OCI-LY7 (cell line): ENCODE measurements around the gene RAPGEF5. TPM values are rescaled to one million over a fixed set of nuclear protein-coding genes. Genes with fewer than 3 reads are reported as not detected.

Source experiments
- BruUV-seq: library from RNA; stranded (reverse); fragments of 400-500 nt; replicated peaks from 2 replicates; lab custom pipeline; 2021; lab: Mats Ljungman, UMichigan
- CTCF ChIA-PET: fragments of 300-600 bp; sonication (Branson Sonifier 250); formaldehyde crosslinking; loops from one replicate; lab custom pipeline; 2022; ENCODE audit warnings: antibody characterized with exemption; ENCODE audit not compliant: unreplicated experiment; lab: Charles Lee
- POLR2A ChIA-PET: fragments of 300-600 bp; sonication (Branson Sonifier 250); formaldehyde crosslinking; loops from one replicate; lab custom pipeline; 2022; ENCODE audit warnings: antibody characterized with exemption; lab: Charles Lee
- DNase-seq: peaks from one replicate; pipeline ENCODE4 v3.0.0-alpha.2; 2015; ENCODE audit warnings: low spot score
- H2AFZ ChIP-seq: fragments of 200-600 bp; sonication (generic), shearing (Covaris generic); 2 replicates; pipeline ENCODE4 v1.6.1; 2014; ENCODE audit warnings: mild to moderate bottlenecking, antibody characterized with exemption, low read length, moderate library complexity
- H3K27ac ChIP-seq: fragments of 200-600 bp; sonication (generic); 2 replicates; pipeline ENCODE4 v1.5.1; 2014; ENCODE audit warnings: mixed run types, low read depth, mild to moderate bottlenecking, moderate library complexity, low read length, inconsistent platforms; ENCODE audit not compliant: poor library complexity, severe bottlenecking
- H3K36me3 ChIP-seq: fragments of 200-600 bp; sonication (generic); 2 replicates; pipeline ENCODE4 v1.6.1; 2014; ENCODE audit warnings: mild to moderate bottlenecking, antibody characterized with exemption, low read length, moderate library complexity, mixed read lengths; ENCODE audit not compliant: insufficient read depth
- H3K4me1 ChIP-seq: fragments of 200-600 bp; sonication (generic); 2 replicates; pipeline ENCODE4 v1.5.1; 2014; ENCODE audit warnings: mild to moderate bottlenecking, low read length; ENCODE audit not compliant: insufficient read depth, poor library complexity, severe bottlenecking
- H3K4me2 ChIP-seq: fragments of 200-600 bp; sonication (generic); 2 replicates; pipeline ENCODE4 v1.6.1; 2014; ENCODE audit warnings: mild to moderate bottlenecking, low read length
- H3K4me3 ChIP-seq: fragments of 200-600 bp; sonication (generic); 2 replicates; pipeline ENCODE4 v1.5.1; 2014; ENCODE audit warnings: mild to moderate bottlenecking, low read depth, low read length; ENCODE audit not compliant: poor library complexity, severe bottlenecking
- H3K79me2 ChIP-seq: fragments of 200-600 bp; sonication (generic); 2 replicates; pipeline ENCODE4 v1.6.1; 2016; ENCODE audit warnings: low read depth, mild to moderate bottlenecking, low read length, moderate library complexity, mixed read lengths; ENCODE audit not compliant: insufficient read depth
- H3K9me2 ChIP-seq: fragments of 200-600 bp; sonication (generic); 2 replicates; pipeline ENCODE4 v1.6.1; 2016; ENCODE audit warnings: mild to moderate bottlenecking, low read length, mixed read lengths; ENCODE audit not compliant: insufficient read depth
- H3K9me3 ChIP-seq: fragments of 200-600 bp; sonication (generic); 2 replicates; pipeline ENCODE4 v1.6.1; 2014; ENCODE audit warnings: mild to moderate bottlenecking, mixed run types, low read length, mixed read lengths
- H4K20me1 ChIP-seq: fragments of 200-600 bp; sonication (generic); 2 replicates; pipeline ENCODE4 v1.6.1; 2014; ENCODE audit warnings: mild to moderate bottlenecking, antibody characterized with exemption, low read length, moderate library complexity, mixed read lengths; ENCODE audit not compliant: insufficient read depth
- EZH2phosphoT487 ChIP-seq: fragments of 200-600 bp; sonication (generic); IDR thresholded peaks from 2 replicates; pipeline ENCODE4 v1.6.1; 2018; ENCODE audit warnings: low read depth, borderline replicate concordance, mild to moderate bottlenecking, mixed run types, antibody characterized with exemption, low read length, moderate library complexity, mixed read lengths
- intact Hi-C: fragments of 100-400 bp; cut with micrococcal nuclease; formaldehyde crosslinking; loops from one replicate; pipeline ENCODE4 v1.10.0; 2022; ENCODE audit not compliant: unreplicated experiment
- total RNA-seq, 2 experiments: library from RNA; depleted of rRNA in 1 of 2; stranded (reverse); fragments of >200 nt in 1 of 2; shearing (Covaris generic) in 1 of 2; gene quantifications; 2 replicates each; pipeline ENCODE4 v1.2.3, GENCODE V29; 2014 to 2022
- TF ChIP-seq, protein P1 (sequence below): fragments of 200-600 bp; sonication (generic); conservative IDR thresholded peaks from 2 replicates; pipeline ENCODE4 v1.5.1; 2014; ENCODE audit warnings: mild to moderate bottlenecking, antibody characterized with exemption, low read length, moderate library complexity, mixed read lengths

RAPGEF5 gene
- total RNA-seq, 2 experiments from 2014 or later: 114 to 115 TPM

DNA sequence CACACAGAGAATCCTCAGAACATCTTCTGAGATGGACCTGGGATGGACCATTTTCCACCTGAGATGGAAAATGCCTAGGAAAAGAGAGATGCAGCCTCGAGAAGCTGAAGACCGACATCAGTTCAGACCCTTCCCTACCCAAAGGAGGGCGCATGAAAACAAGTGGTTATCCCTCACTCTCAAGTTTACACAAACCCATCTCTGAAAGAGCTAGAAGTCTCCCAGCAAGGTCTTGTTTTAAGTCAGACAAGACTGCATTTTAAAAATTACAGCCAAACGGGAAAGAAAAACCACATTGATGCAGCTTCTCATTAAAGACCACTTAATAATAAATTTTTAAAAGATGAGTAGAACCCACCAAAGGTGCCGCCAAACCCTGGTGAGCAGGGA, 1.3 kb downstream of the RAPGEF5 start:
- H3K27ac ChIP-seq: peak overlapping the region; percentile 72
- DNase-seq: peak; percentile 55
- peak overlapping the region; percentile 1; the same call in 1 of the 2 replicates for H2AFZ ChIP-seq
- peak overlapping the region; percentile 78 for H3K4me2 ChIP-seq
- POLR2A ChIA-PET: interaction anchor here (1.0 to 3.5 kb wide), 17 partner anchors 8 to 90 kb away, joined by 3 to 30 read pairs (median 9); no protein-coding TSS in a partner anchor
- BruUV-seq: TSS peak; percentile 40
- H3K36me3 ChIP-seq: peaks cover 48% of the 10 kb centered on the region
- TF ChIP-seq, protein P1, sequence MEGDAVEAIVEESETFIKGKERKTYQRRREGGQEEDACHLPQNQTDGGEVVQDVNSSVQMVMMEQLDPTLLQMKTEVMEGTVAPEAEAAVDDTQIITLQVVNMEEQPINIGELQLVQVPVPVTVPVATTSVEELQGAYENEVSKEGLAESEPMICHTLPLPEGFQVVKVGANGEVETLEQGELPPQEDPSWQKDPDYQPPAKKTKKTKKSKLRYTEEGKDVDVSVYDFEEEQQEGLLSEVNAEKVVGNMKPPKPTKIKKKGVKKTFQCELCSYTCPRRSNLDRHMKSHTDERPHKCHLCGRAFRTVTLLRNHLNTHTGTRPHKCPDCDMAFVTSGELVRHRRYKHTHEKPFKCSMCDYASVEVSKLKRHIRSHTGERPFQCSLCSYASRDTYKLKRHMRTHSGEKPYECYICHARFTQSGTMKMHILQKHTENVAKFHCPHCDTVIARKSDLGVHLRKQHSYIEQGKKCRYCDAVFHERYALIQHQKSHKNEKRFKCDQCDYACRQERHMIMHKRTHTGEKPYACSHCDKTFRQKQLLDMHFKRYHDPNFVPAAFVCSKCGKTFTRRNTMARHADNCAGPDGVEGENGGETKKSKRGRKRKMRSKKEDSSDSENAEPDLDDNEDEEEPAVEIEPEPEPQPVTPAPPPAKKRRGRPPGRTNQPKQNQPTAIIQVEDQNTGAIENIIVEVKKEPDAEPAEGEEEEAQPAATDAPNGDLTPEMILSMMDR: peak; percentile 58
- TF ChIP-seq EZH2phosphoT487: no peak
- peaks cover 54% of the 10 kb centered on the region for H3K4me1 ChIP-seq
- intact Hi-C loops: loop anchor here (1.0 to 10.0 kb wide), 3 partner anchors 84 to 659 kb away; partner anchors contain the start of gene HYCC1
- CTCF ChIA-PET: interaction anchor here (0.9 to 1.4 kb wide), 6 partner anchors 35 to 97 kb away, joined by 3 to 15 read pairs (median 4); no protein-coding TSS in a partner anchor
- no peaks in the 10 kb centered on the region for H3K9me2 ChIP-seq
- H4K20me1 ChIP-seq: peaks cover 14% of the 10 kb centered on the region; the same call in 1 of the 2 replicates
- H3K79me2 ChIP-seq: peaks cover 58% of the 10 kb centered on the region
- peak overlapping the region; percentile 82 for H3K4me3 ChIP-seq
- peaks cover 10% of the 10 kb centered on the region; the same call in 1 of the 2 replicates for H3K9me3 ChIP-seq

DNA sequence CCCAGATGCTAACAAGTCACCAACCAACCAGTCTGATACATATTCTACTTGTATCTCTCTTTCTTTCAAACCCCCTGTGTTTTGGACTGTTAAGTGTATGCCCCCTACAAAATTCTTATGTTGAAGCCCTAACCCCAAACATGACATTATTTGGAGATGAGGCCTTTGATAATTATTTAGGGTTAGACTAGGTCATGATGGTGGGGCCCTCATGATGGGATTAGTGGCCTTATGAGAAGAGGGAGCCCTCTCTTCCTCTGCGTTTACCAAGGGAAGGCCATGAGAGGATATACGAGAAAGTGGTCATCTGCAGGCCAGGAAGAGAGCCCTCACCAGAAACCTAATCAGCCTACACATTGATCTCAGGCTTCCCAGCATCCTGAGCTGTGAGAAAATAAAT, 2.5 kb downstream of the RAPGEF5 start:
- no TSS peak for BruUV-seq
- peaks cover 10% of the 10 kb centered on the region; the same call in 1 of the 2 replicates for H3K9me3 ChIP-seq
- DNase-seq: no peak
- H3K4me2 ChIP-seq: peak overlapping the region; percentile 78
- peaks cover 70% of the 10 kb centered on the region for H3K79me2 ChIP-seq
- H3K36me3 ChIP-seq: peaks cover 60% of the 10 kb centered on the region
- no peak for TF ChIP-seq EZH2phosphoT487
- TF ChIP-seq, protein P1: no peak
- no peaks in the 10 kb centered on the region for H3K9me2 ChIP-seq
- intact Hi-C loops: loop anchor here (5.0 to 10.0 kb wide), 2 partner anchors 407 to 660 kb away; partner anchors contain the start of genes CDCA7L and HYCC1
- ChIA-PET CTCF (interaction anchor here (0.5 kb wide), 1 partner anchor 9 kb away, joined by 3 read pairs; no protein-coding TSS in a partner anchor), POLR2A (interaction anchor here (0.6 to 3.5 kb wide), 10 partner anchors 9 to 221 kb away, joined by 3 to 30 read pairs (median 10); no protein-coding TSS in a partner anchor)
- peak overlapping the region; percentile 82 for H3K4me3 ChIP-seq
- H2AFZ ChIP-seq: no peak overlapping the region
- H3K27ac ChIP-seq: peak overlapping the region; percentile 72
- H4K20me1 ChIP-seq: peaks cover 20% of the 10 kb centered on the region; the same call in 1 of the 2 replicates
- H3K4me1 ChIP-seq: peaks cover 65% of the 10 kb centered on the region
